ENCODE measurements around the gene NFXL1. TPM values are rescaled to one million over a fixed set of nuclear protein-coding genes. Genes with fewer than 3 reads are reported as not detected.

Gene NFXL1
- total and polyA plus RNA-seq, 3 donors from 2014 or later: 26.9 to 35.3 (median 27.5) TPM

- peak; percentile 25 for DNase-seq
- intact Hi-C loops (cut with DNase I; ENCODE audit: low total_unique reads): no loop called here
- H3K27me3 ChIP-seq: no peaks in the 10 kb centered on the region
- H3K9me3 ChIP-seq: no peaks in the 10 kb centered on the region
- H3K4me3 ChIP-seq: peak within 1 kb of the TSS; percentile 36 to 60
- no peak within 1 kb of the TSS for H3K27ac ChIP-seq
- peaks cover 15% of the 10 kb centered on the region for H3K4me1 ChIP-seq
- WGBS, 2 donors: 4% methylated on average over 16 of the region's 16 CpGs
- H3K36me3 ChIP-seq (ENCODE audit: low read depth, missing control alignments): no peaks in the 10 kb centered on the region
- no peak for TF ChIP-seq CTCF (IDR thresholded peaks at IDR 0.05)
- no peak for TF ChIP-seq POLR2A (IDR thresholded peaks at IDR 0.05)
Measured at GRCh38 chr4:47837908-47838294, 76.5 kb downstream of the NFXL1 start, which contains the start of gene CORIN. Gene CORIN, minus strand, starts transcription at chr4:47838067. Its CDS starts 118 bp downstream, at chr4:47837949.

- intact Hi-C loops (cut with DNase I; ENCODE audit: low total_unique reads): no loop called here
Measured at GRCh38 chr4:47837094-47837907, 77.1 kb downstream of the NFXL1 start.

GRCh38 chr4:47836641-47837093 lies 77.7 kb downstream of the NFXL1 start:
- Histone ChIP-seq H3K36me3 (ENCODE audit: low read depth, missing control alignments) (no peaks in the 10 kb centered on the region), H3K9me3 (no peaks in the 10 kb centered on the region), H3K4me1 (peaks cover 15% of the 10 kb centered on the region), H3K27me3 (no peaks in the 10 kb centered on the region), H3K27ac (no peak overlapping the region), H3K4me3 (peak overlapping the region; percentile 36 to 60)
- WGBS, 2 donors: 0 to 1% methylated on average over 2 to 26 of the region's 27 CpGs
- DNase-seq: peak; percentile 88
- intact Hi-C loops (cut with DNase I; ENCODE audit: low total_unique reads): no loop called here
- TF ChIP-seq POLR2A (IDR thresholded peaks at IDR 0.05) (no peak), CTCF (IDR thresholded peaks at IDR 0.05) (peak in 2 of 3 experiments; percentile 40 to 42)

More at GRCh38 chr4:47837094-47837907, 77.1 kb downstream of the NFXL1 start:
- DNase-seq: peak; percentile 26
- Histone ChIP-seq H3K27me3 (no peaks in the 10 kb centered on the region), H3K4me3 (peak overlapping the region; percentile 36 to 60), H3K9me3 (no peaks in the 10 kb centered on the region), H3K27ac (no peak overlapping the region), H3K4me1 (peaks cover 15% of the 10 kb centered on the region), H3K36me3 (ENCODE audit: low read depth, missing control alignments) (no peaks in the 10 kb centered on the region)
- WGBS, 2 donors: 0 to 2% methylated on average over 8 to 50 of the region's 58 CpGs
- TF ChIP-seq CTCF (IDR thresholded peaks at IDR 0.05): no peak
- TF ChIP-seq POLR2A (IDR thresholded peaks at IDR 0.05): no peak

- no peak overlapping the region for H3K4me3 ChIP-seq
- peaks cover 15% of the 10 kb centered on the region for H3K4me1 ChIP-seq
- H3K36me3 ChIP-seq (ENCODE audit: low read depth, missing control alignments): no peaks in the 10 kb centered on the region
- H3K9me3 ChIP-seq: no peaks in the 10 kb centered on the region
- intact Hi-C loops (cut with DNase I; ENCODE audit: low total_unique reads): no loop called here
- TF ChIP-seq POLR2A (IDR thresholded peaks at IDR 0.05) (no peak), CTCF (IDR thresholded peaks at IDR 0.05) (no peak)
- DNase-seq: no peak
- no peak overlapping the region for H3K27ac ChIP-seq
- no peaks in the 10 kb centered on the region for H3K27me3 ChIP-seq
- 80% methylated on average over 2 of the region's 2 CpGs for WGBS, 2 donors
Measured at GRCh38 chr4:47835494-47835893, 78.9 kb downstream of the NFXL1 start.

Measured in testis (tissue), 3 donors.